ENCODE results near the gene PSD2. TPM values are rescaled to one million over a fixed set of nuclear protein-coding genes. Genes with fewer than 3 reads are reported as not detected.

Gene PSD2
- total RNA-seq, 4 donors from 2014 or later: 0.10 TPM; not detected in 3

DNA sequence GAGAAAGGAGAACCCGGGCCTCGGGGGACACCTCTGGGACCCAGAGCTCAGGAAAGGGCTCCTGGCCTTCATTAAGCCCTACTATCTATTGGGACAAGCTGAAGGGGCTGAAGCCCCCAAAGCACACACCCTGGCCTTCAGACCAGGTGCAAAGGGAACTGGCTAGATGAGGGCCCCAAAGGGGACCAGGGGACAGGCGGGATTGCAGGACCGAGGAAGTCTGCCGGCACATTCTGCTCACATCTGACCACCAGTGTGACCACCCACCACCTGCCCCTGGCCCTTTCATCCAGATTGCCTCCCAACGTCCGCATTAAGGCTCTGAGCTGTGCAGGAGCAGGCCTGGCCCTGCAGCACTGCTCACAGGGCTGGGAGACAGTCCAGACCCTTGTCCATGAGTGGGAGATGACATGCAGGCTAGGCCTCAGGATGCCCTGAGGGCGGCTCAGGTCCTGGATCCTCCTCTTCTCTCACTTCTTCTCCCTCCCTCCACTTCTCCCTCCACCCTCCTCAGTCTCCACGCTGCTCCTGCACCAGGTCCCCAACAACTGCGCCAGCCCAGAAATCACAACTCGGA is 19.2 kb downstream of the PSD2 start:
- H3K4me3 ChIP-seq: no peak overlapping the region
- in situ Hi-C loops (cut with MboI; ENCODE audit: low sequenced_read_pairs in 4 of 4) (no loop called here), intact Hi-C loops (cut with DNase I; ENCODE audit: low total_unique reads) (no loop called here)
- H3K27me3 ChIP-seq: no peaks in the 10 kb centered on the region
- H3K27ac ChIP-seq: no peak overlapping the region
- no peak for TF ChIP-seq POLR2A (IDR thresholded peaks at IDR 0.05)
- TF ChIP-seq, protein P1, sequence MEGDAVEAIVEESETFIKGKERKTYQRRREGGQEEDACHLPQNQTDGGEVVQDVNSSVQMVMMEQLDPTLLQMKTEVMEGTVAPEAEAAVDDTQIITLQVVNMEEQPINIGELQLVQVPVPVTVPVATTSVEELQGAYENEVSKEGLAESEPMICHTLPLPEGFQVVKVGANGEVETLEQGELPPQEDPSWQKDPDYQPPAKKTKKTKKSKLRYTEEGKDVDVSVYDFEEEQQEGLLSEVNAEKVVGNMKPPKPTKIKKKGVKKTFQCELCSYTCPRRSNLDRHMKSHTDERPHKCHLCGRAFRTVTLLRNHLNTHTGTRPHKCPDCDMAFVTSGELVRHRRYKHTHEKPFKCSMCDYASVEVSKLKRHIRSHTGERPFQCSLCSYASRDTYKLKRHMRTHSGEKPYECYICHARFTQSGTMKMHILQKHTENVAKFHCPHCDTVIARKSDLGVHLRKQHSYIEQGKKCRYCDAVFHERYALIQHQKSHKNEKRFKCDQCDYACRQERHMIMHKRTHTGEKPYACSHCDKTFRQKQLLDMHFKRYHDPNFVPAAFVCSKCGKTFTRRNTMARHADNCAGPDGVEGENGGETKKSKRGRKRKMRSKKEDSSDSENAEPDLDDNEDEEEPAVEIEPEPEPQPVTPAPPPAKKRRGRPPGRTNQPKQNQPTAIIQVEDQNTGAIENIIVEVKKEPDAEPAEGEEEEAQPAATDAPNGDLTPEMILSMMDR (IDR thresholded peaks at IDR 0.05 in 4 of 5, conservative IDR thresholded peaks at IDR 0.05 in 1 of 5): no peak
- no peaks in the 10 kb centered on the region for H3K4me1 ChIP-seq
- DNase-seq (no peak), ATAC-seq (no peak)
- no peaks in the 10 kb centered on the region for H3K9me3 ChIP-seq
- no peaks in the 10 kb centered on the region for H3K36me3 ChIP-seq

DNA sequence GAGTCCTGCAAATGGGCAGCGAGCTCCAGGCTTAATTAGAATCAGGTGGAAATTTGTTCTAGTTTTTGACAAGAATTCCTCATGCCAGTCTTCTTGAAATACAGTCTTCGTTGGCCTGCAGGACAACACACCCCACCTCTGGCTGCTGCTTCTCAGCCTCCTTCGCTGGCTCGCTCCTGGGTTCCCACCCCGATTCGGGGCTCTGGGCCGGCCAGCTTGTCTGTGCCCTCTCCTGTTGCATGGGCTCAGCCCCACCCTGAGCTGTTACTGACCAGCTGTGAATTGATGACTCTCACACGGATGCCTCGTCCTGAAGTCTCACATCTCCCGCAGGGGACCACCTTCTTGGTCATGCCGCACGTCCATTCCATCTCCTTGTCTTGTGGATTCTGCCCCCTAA is 21.0 kb downstream of the PSD2 start:
- no peak for DNase-seq
- H3K4me1 ChIP-seq: no peaks in the 10 kb centered on the region
- no peak for ATAC-seq
- TF ChIP-seq, protein P1 (IDR thresholded peaks at IDR 0.05 in 4 of 5, conservative IDR thresholded peaks at IDR 0.05 in 1 of 5): no peak
- TF ChIP-seq POLR2A (IDR thresholded peaks at IDR 0.05): no peak
- no peaks in the 10 kb centered on the region for H3K9me3 ChIP-seq
- in situ Hi-C loops (cut with MboI; ENCODE audit: low sequenced_read_pairs in 4 of 4) (no loop called here), intact Hi-C loops (cut with DNase I; ENCODE audit: low total_unique reads) (no loop called here)
- no peak overlapping the region for H3K4me3 ChIP-seq
- H3K36me3 ChIP-seq: no peaks in the 10 kb centered on the region
- no peaks in the 10 kb centered on the region for H3K27me3 ChIP-seq
- H3K27ac ChIP-seq: no peak overlapping the region

DNA sequence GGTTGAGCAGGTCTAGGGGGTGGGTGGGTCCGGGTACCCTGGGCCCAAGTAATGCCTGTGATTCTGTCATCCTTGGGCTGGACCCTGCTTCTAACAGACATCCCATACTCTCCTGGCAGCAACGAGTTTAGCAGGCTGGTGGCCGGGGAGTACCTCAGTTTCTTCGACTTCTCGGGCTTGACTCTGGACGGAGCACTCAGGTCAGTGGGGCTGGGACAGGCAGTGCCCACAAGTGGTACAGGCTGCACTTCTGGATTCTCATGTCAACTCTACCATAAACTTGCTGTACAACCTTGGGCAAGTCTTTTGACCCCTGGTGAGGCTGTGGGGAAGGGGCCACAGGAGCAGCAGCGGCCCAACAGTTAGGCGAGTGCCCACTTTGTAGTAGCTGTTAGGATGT is 21.8 kb downstream of the PSD2 start:
- no peaks in the 10 kb centered on the region for H3K9me3 ChIP-seq
- H3K36me3 ChIP-seq: no peaks in the 10 kb centered on the region
- DNase-seq: no peak
- no peak overlapping the region for H3K27ac ChIP-seq
- in situ Hi-C loops (cut with MboI; ENCODE audit: low sequenced_read_pairs in 4 of 4) (no loop called here), intact Hi-C loops (cut with DNase I; ENCODE audit: low total_unique reads) (no loop called here)
- H3K4me3 ChIP-seq: no peak overlapping the region
- no peak for ATAC-seq
- TF ChIP-seq POLR2A (IDR thresholded peaks at IDR 0.05): no peak
- TF ChIP-seq, protein P1 (IDR thresholded peaks at IDR 0.05 in 4 of 5, conservative IDR thresholded peaks at IDR 0.05 in 1 of 5): no peak
- H3K4me1 ChIP-seq: no peaks in the 10 kb centered on the region
- H3K27me3 ChIP-seq: no peaks in the 10 kb centered on the region

DNA sequence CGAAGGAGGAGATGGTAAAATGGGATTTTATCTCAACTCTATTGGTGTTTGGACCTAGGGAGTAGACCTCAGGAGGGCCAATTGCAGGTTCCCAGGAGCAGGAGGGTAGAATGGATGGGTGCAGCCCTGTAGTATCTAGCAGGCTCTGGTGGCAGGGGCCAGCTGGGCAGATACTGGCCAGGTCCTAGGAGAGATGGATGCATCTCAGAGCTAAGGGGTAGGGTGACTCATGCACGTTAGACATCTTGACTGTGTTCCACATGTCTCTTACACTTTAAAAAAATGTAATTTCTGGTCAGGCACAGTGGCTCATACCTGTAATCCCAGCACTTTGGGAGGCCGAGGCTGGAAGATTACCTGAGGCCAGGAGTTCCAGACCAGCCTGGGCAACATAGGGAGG is 22.4 kb downstream of the PSD2 start:
- Histone ChIP-seq H3K4me3 (no peak overlapping the region), H3K27ac (no peak overlapping the region), H3K4me1 (no peaks in the 10 kb centered on the region), H3K9me3 (no peaks in the 10 kb centered on the region), H3K27me3 (no peaks in the 10 kb centered on the region), H3K36me3 (no peaks in the 10 kb centered on the region)
- intact Hi-C loops (cut with DNase I; ENCODE audit: low total_unique reads): no loop called here
- TF ChIP-seq POLR2A (IDR thresholded peaks at IDR 0.05): no peak
- TF ChIP-seq, protein P1 (IDR thresholded peaks at IDR 0.05 in 4 of 5, conservative IDR thresholded peaks at IDR 0.05 in 1 of 5): no peak
- ATAC-seq (no peak), DNase-seq (no peak)
- in situ Hi-C loops (cut with MboI; ENCODE audit: low sequenced_read_pairs in 4 of 4): no loop called here

DNA sequence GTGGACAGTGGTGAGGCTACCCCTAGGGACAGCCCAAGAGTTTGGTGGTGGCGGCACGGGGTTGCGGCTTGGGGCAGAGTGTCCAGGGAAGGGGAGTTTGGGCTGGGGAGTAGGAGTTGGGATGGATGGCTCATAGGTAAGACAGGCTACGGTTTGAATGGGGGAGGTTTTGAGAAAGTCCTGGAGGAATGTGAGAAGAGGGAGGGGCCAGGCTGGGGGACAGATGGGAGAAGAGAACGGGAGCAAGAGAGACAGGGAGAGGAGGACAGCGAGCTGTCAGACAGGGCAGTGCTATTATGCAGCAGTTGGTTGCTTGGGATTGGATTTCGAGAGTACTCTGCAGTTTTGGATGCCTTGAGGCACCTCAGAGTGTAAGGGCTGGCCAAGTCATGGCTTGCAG is 24.5 kb downstream of the PSD2 start:
- Histone ChIP-seq H3K4me3 (no peak overlapping the region), H3K36me3 (no peaks in the 10 kb centered on the region), H3K4me1 (no peaks in the 10 kb centered on the region), H3K27ac (no peak overlapping the region), H3K9me3 (no peaks in the 10 kb centered on the region), H3K27me3 (no peaks in the 10 kb centered on the region)
- intact Hi-C loops (cut with DNase I; ENCODE audit: low total_unique reads) (no loop called here), in situ Hi-C loops (cut with MboI; ENCODE audit: low sequenced_read_pairs in 4 of 4) (no loop called here)
- ATAC-seq (no peak), DNase-seq (no peak)
- TF ChIP-seq, protein P1 (IDR thresholded peaks at IDR 0.05 in 4 of 5, conservative IDR thresholded peaks at IDR 0.05 in 1 of 5): no peak
- TF ChIP-seq POLR2A (IDR thresholded peaks at IDR 0.05): no peak

All from gastrocnemius medialis (tissue), 4 donors.